GM12878 (cell line): ENCODE results near the gene FLT1. TPM values are rescaled to one million over a fixed set of nuclear protein-coding genes. Genes with fewer than 3 reads are reported as not detected.

ENCODE experiments used
- ATAC-seq: fragments of 200-7000 bp; cut with Tn5 transposase; 3 replicates; pipeline ENCODE4 v1.9.1; 2020; ENCODE audit warnings: mild to moderate bottlenecking, moderate library complexity
- BruUV-seq: library from RNA; stranded (reverse); fragments of 400-500 nt; replicated peaks from 2 replicates; lab custom pipeline; 2021; lab: Mats Ljungman, UMichigan
- CTCF ChIA-PET: fragments of 300-600 bp; sonication (Branson Sonifier 250); formaldehyde crosslinking; extraction: SDS; loops from one replicate; lab custom pipeline; 2021; ENCODE audit warnings: inconsistent platforms; lab: Yijun Ruan, JAX
- POLR2A ChIA-PET: fragments of 350-600 bp; formaldehyde crosslinking; extraction: SDS; loops from one replicate; lab custom pipeline; 2021; ENCODE audit warnings: inconsistent platforms; lab: Charles Lee
- RAD21 ChIA-PET: fragments of 300-600 bp; sonication (Branson Sonifier 250); formaldehyde crosslinking; loops from one replicate; lab custom pipeline; 2023; ENCODE audit warnings: antibody characterized with exemption; ENCODE audit not compliant: unreplicated experiment; lab: Charles Lee
- SMC1A ChIA-PET: fragments of 300-600 bp; sonication (Branson Sonifier 250); formaldehyde crosslinking; loops from one replicate; lab custom pipeline; 2023; ENCODE audit not compliant: unreplicated experiment, uncharacterized antibody; lab: Charles Lee
- DNase-seq: peaks from one replicate; pipeline ENCODE4 v3.0.0-alpha.2; 2011; ENCODE audit warnings: low read depth, low spot score
- FAIRE-seq: peaks from 3 replicates; lab custom pipeline; 2011; peaks lifted over from hg19 to GRCh38; lab: Jason Lieb, UNC
- H2AFZ ChIP-seq: 2 replicates; pipeline ENCODE4 v1.6.0; 2011; ENCODE audit warnings: low read depth, low read length, control low read depth; ENCODE audit not compliant: control insufficient read depth
- H3K27ac ChIP-seq: 2 replicates; pipeline ENCODE4 v1.5.1; 2011; ENCODE audit warnings: control low read depth; ENCODE audit not compliant: control insufficient read depth, insufficient read depth
- H3K27me3 ChIP-seq, 2 experiments: replicated peaks in 1 of 2; 2 replicates each; pipeline versions ENCODE4 v1.6.0 to v1.6.1; 2011; ENCODE audit warnings: low read length in 1 of 2; ENCODE audit not compliant: control insufficient read depth in 2 of 2, insufficient read depth in 2 of 2
- H3K36me3 ChIP-seq, 2 experiments: 2 replicates each; pipeline ENCODE4 v1.5.1; 2011; ENCODE audit warnings: low read length in 1 of 2; ENCODE audit not compliant: control insufficient read depth in 2 of 2, insufficient read depth in 2 of 2
- H3K4me1 ChIP-seq: 2 replicates; pipeline ENCODE4 v1.6.1; 2011; ENCODE audit warnings: mild to moderate bottlenecking, low read length, moderate library complexity, mixed read lengths; ENCODE audit not compliant: control insufficient read depth, insufficient read depth
- H3K4me2 ChIP-seq: 2 replicates; pipeline ENCODE4 v1.6.0; 2011; ENCODE audit warnings: control low read depth; ENCODE audit not compliant: control insufficient read depth, insufficient read depth
- H3K4me3 ChIP-seq: fragments of 200-600 bp; sonication (generic); 2 replicates; pipeline ENCODE4 v1.5.1; 2016
- H3K79me2 ChIP-seq: 2 replicates; pipeline ENCODE4 v1.6.0; 2011; ENCODE audit warnings: low read length; ENCODE audit not compliant: control insufficient read depth, insufficient read depth
- H3K9ac ChIP-seq: 2 replicates; pipeline ENCODE4 v1.8.0; 2011; ENCODE audit warnings: low read length, control low read depth, mixed read lengths; ENCODE audit not compliant: control insufficient read depth, insufficient read depth
- H3K9me3 ChIP-seq: replicated peaks from 3 replicates; pipeline ENCODE4 v1.5.1; 2011; ENCODE audit warnings: mild to moderate bottlenecking, low read length; ENCODE audit not compliant: control insufficient read depth, insufficient read depth
- H4K20me1 ChIP-seq: 2 replicates; pipeline ENCODE4 v1.6.0; 2011; ENCODE audit not compliant: control insufficient read depth, insufficient read depth
- MLLT1 ChIP-seq: fragments of 450-650 bp; IDR thresholded peaks from 2 replicates; pipeline ENCODE4 v1.6.1; 2016; ENCODE audit warnings: mild to moderate bottlenecking
- ZZZ3 ChIP-seq: IDR thresholded peaks from 2 replicates; pipeline ENCODE4 v1.6.1; 2011; ENCODE audit warnings: low read depth; ENCODE audit not compliant: control insufficient read depth, insufficient read length
- WGBS: methylation state at CpG from one replicate; pipeline ENCODE4 v1.1.6; 2016; ENCODE audit warnings: low lambda C conversion rate; ENCODE audit not compliant: insufficient replicate concordance, insufficient coverage; ENCODE audit errors: missing lambda C conversion rate; 5-methylcytosine and 5-hydroxymethylcytosine counted together
- in situ Hi-C: fragments of 300-500 bp; cut with MboI; formaldehyde crosslinking; loops from 9 replicates; pipeline ENCODE4 v1.14.3; 2018; ENCODE audit warnings: mixed read lengths
- intact Hi-C: fragments of 100-400 bp; cut with micrococcal nuclease; formaldehyde crosslinking; loops from one replicate; pipeline ENCODE4 v1.14.2; 2022; ENCODE audit not compliant: unreplicated experiment
- polyA plus RNA-seq, 11 experiments: library from polyadenylated mRNA; depleted of rRNA in 4 of 11; unstranded in 6 of 11; stranded (reverse) in 5 of 11; fragments of >200 nt; fragmentation: Nextera tagmentation in 4 of 11; fragmentation: Illumina TruSeq in 1 of 11; extraction: Ambion mirVana in 4 of 11; extraction: Trizol in 1 of 11; gene quantifications; 1 replicate in 1 of 11; 2 replicates in 10 of 11; pipeline versions ENCODE4 v1.2.1 to v1.2.3, GENCODE V29; 2011 to 2016; ENCODE audit warnings: inconsistent platforms in 2 of 11, missing spikeins in 2 of 11, low read depth in 1 of 11
- total RNA-seq, 4 experiments: library from RNA; depleted of rRNA in 3 of 4; stranded (reverse); fragments of >200 nt in 3 of 4; fragmentation: Illumina TruSeq in 1 of 4; extraction: Trizol in 1 of 4; gene quantifications; 2 replicates each; pipeline versions ENCODE4 v1.2.1 to v1.2.3, GENCODE V29; 2013 to 2021

Gene FLT1
- total and polyA plus RNA-seq, 10 of the 15 experiments (the other 5 are each of a cell fraction or from before 2014, with no cell fraction given) = 0.55 to 5.6 (median 0.84) TPM

DNA sequence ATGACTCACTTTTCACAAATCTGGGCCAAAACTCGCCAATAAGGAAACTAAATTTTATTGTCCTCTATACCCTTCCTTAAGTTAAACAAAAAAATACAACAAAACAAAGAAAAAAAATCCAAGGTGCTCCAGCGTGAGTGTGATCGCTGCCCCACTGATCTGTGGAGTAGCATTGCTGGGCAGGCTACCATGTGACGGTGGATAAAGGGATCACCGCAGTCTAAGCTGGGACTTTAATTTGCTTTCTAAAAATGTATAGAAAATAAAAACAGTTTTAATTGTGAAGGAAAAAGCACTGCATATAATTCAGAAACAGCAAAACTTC, 92.9 kb downstream of the FLT1 start:
- in situ Hi-C loops = no loop called here
- Histone ChIP-seq H2AFZ (peak overlapping the region; percentile 55), H4K20me1 (no peaks in the 10 kb centered on the region), H3K4me3 (no peak overlapping the region), H3K27me3 (no peaks in the 10 kb centered on the region), H3K4me2 (peak overlapping the region; percentile 65), H3K9me3 (no peaks in the 10 kb centered on the region), H3K4me1 (peaks cover 9% of the 10 kb centered on the region), H3K36me3 (no peaks in the 10 kb centered on the region; a peak in 1 of 4 replicates), H3K27ac (peak overlapping the region; percentile 59), H3K9ac (no peak overlapping the region; the same call in 1 of the 2 replicates), H3K79me2 (no peaks in the 10 kb centered on the region)
- 90% methylated on average over 5 of the region's 5 CpGs for WGBS
- ChIA-PET POLR2A (interaction anchor here (1.2 kb wide), 1 partner anchor 26 kb away, joined by 5 read pairs; no protein-coding TSS in a partner anchor), RAD21 (interaction anchor here (1.0 to 1.2 kb wide), 5 partner anchors 20 to 257 kb away, joined by 3 read pairs; partner anchors contain the start of gene POMP), SMC1A (interaction anchor here (1.0 to 3.9 kb wide), 7 partner anchors 20 to 258 kb away, joined by 3 to 27 read pairs (median 3); no protein-coding TSS in a partner anchor), CTCF (interaction anchor here (1.0 to 2.1 kb wide), 4 partner anchors 23 to 396 kb away, joined by 3 to 6 read pairs (median 4); no protein-coding TSS in a partner anchor)
- ATAC-seq (no peak), DNase-seq (no peak), FAIRE-seq (no peak)
- TF ChIP-seq ZZZ3 (no peak), MLLT1 (peak; percentile 83)
- no TSS peak for BruUV-seq
- intact Hi-C loops = no loop called here
